HepG2 (cell line): ENCODE data around the gene UBAP1L. TPM values are rescaled to one million over a fixed set of nuclear protein-coding genes. Genes with fewer than 3 reads are reported as not detected.

Experiments used
- BCLAF1 ChIP-seq: fragments of 450-650 bp; IDR thresholded peaks from 2 replicates; pipeline ENCODE4 v1.6.1; 2017; ENCODE audit warnings: mild to moderate bottlenecking
- MED8 ChIP-seq: sonication (generic); formaldehyde crosslinking; IDR thresholded peaks from 2 replicates; pipeline ENCODE4 v1.8.1; 2023; ENCODE audit warnings: mild to moderate bottlenecking, missing genetic modification reagents; ENCODE audit not compliant: insufficient replicate concordance
- PHF20 ChIP-seq: sonication (generic); formaldehyde crosslinking; IDR thresholded peaks from 2 replicates; pipeline ENCODE4 v1.5.0; 2020; ENCODE audit warnings: mild to moderate bottlenecking, missing genetic modification reagents
- PITX1 ChIP-seq: sonication (generic); formaldehyde crosslinking; IDR thresholded peaks from 2 replicates; pipeline ENCODE4 v1.5.1; 2020; ENCODE audit warnings: mild to moderate bottlenecking, missing genetic modification reagents
- RXRA ChIP-seq: sonication (generic); formaldehyde crosslinking; IDR thresholded peaks from 2 replicates; pipeline ENCODE4 v1.5.1; 2020; ENCODE audit warnings: missing genetic modification reagents
- SALL1 ChIP-seq: sonication (generic); formaldehyde crosslinking; IDR thresholded peaks from 2 replicates; pipeline ENCODE4 v1.8.0; 2022; ENCODE audit warnings: mild to moderate bottlenecking, missing genetic modification reagents
- SRY ChIP-seq: sonication (generic); formaldehyde crosslinking; IDR thresholded peaks from 2 replicates; pipeline ENCODE4 v1.8.0; 2022; ENCODE audit warnings: mild to moderate bottlenecking, missing genetic modification reagents
- ZBTB14 ChIP-seq: sonication (generic); formaldehyde crosslinking; IDR thresholded peaks from 2 replicates; pipeline ENCODE4 v1.4.0; 2020; ENCODE audit warnings: missing genetic modification reagents
- ZBTB40 ChIP-seq, 2 experiments: fragments of 450-650 bp in 1 of 2; sonication (generic) in 1 of 2; formaldehyde crosslinking in 1 of 2; IDR thresholded peaks; 2 replicates each; pipeline versions ENCODE4 v1.6.1 to v1.8.0; 2016 to 2022; ENCODE audit warnings: antibody characterized with exemption in 1 of 2, mild to moderate bottlenecking in 1 of 2, missing genetic modification reagents in 1 of 2
- ZC3H13 ChIP-seq: sonication (generic); formaldehyde crosslinking; IDR thresholded peaks from 2 replicates; pipeline ENCODE4 v1.8.1; 2023; ENCODE audit warnings: mild to moderate bottlenecking, missing genetic modification reagents, moderate library complexity
- ZFP37 ChIP-seq: sonication (generic); formaldehyde crosslinking; IDR thresholded peaks from 2 replicates; pipeline ENCODE4 v1.4.0; 2020; ENCODE audit warnings: missing genetic modification reagents, borderline replicate concordance
- ZFX ChIP-seq: sonication (generic); formaldehyde crosslinking; IDR thresholded peaks from 2 replicates; pipeline ENCODE4 v1.4.0; 2020; ENCODE audit warnings: mild to moderate bottlenecking, low read depth, missing genetic modification reagents, moderate library complexity
- ZNF607 ChIP-seq: sonication (generic); formaldehyde crosslinking; IDR thresholded peaks from 2 replicates; pipeline ENCODE4 v1.5.1; 2020; ENCODE audit warnings: missing genetic modification reagents, mild to moderate bottlenecking, borderline replicate concordance
- ZNF672 ChIP-seq: sonication (generic); formaldehyde crosslinking; IDR thresholded peaks from 2 replicates; pipeline ENCODE4 v1.8.1; 2022; ENCODE audit warnings: missing genetic modification reagents
- ZSCAN25 ChIP-seq: sonication (generic); formaldehyde crosslinking; IDR thresholded peaks from 2 replicates; pipeline ENCODE4 v1.8.0; 2022; ENCODE audit warnings: mild to moderate bottlenecking, missing genetic modification reagents
- polyA plus RNA-seq, 8 experiments: library from polyadenylated mRNA; depleted of rRNA in 3 of 8; stranded (reverse) in 7 of 8; unstranded in 1 of 8; fragments of >200 nt; fragmentation: Illumina TruSeq in 4 of 8; extraction: Trizol in 4 of 8; gene quantifications; 2 replicates each; pipeline versions ENCODE4 v1.2.1 to v1.2.3, GENCODE V29; 2011 to 2016; ENCODE audit warnings: low read depth in 4 of 8, missing spikeins in 1 of 8, mixed read lengths in 1 of 8; ENCODE audit not compliant: insufficient read depth in 1 of 8
- total RNA-seq, 5 experiments: library from RNA; depleted of rRNA; stranded (reverse); fragments of >200 nt; fragmentation: Illumina TruSeq; extraction: Trizol; gene quantifications; 2 replicates each; pipeline ENCODE4 v1.2.3, GENCODE V29; 2016; ENCODE audit warnings: low read depth in 1 of 5

Gene UBAP1L
- total and polyA plus RNA-seq, 2 of the 13 experiments (the other 11 are each of a cell fraction or from before 2014, with no cell fraction given): 0.86 to 1.4 TPM

GRCh38 chr15:65044724-65045481 is 70.1 kb downstream of the UBAP1L start, which contains the start of gene SLC51B (continued):
- TF ChIP-seq ZNF607 (peak; percentile 73; the same call in 1 of the 2 replicates), ZBTB40 (IDR thresholded peaks at IDR 0.05) (no peak), ZBTB40 (CRISPR knock-in tag; IDR thresholded peaks at IDR 0.05) (peak; percentile 62; the same call in 1 of the 2 replicates), ZNF672 (no peak), ZBTB14 (no peak), MED8 (CRISPR knock-in tag) (peak; percentile 68), ZSCAN25 (CRISPR knock-in tag) (peak; percentile 79), PHF20 (peak; percentile 38; the same call in 1 of the 2 replicates), SRY (CRISPR knock-in tag) (no peak), PITX1 (CRISPR knock-in tag) (peak; percentile 80), BCLAF1 (no peak), RXRA (CRISPR knock-in tag) (peak; percentile 99), SALL1 (CRISPR knock-in tag) (peak; percentile 96), ZFX (CRISPR knock-in tag) (peak; percentile 83), ZC3H13 (CRISPR knock-in tag) (no peak), ZFP37 (CRISPR knock-in tag) (no peak; the same call in 1 of the 2 replicates)
